Neural cell (in vitro differentiated cells): ENCODE data around the gene TMEM61. TPM values are rescaled to one million over a fixed set of nuclear protein-coding genes. Genes with fewer than 3 reads are reported as not detected.

Experiments
- H2AFZ ChIP-seq: fragments of 200-600, 300-800 bp; sonication (generic), shearing (Covaris generic); 2 replicates; pipeline ENCODE4 v1.6.0; 2014; ENCODE audit warnings: low read depth, mild to moderate bottlenecking, antibody characterized with exemption, low read length, moderate library complexity
- H3F3A ChIP-seq: fragments of 200-600 bp; shearing (Covaris generic); 2 replicates; pipeline ENCODE4 v1.6.1; 2016; ENCODE audit warnings: mild to moderate bottlenecking, moderate library complexity, mixed read lengths, antibody characterized with exemption, low read length; ENCODE audit not compliant: insufficient read depth, poor library complexity, severe bottlenecking
- H3K27ac ChIP-seq: fragments of 200-600, 300-800 bp; sonication (generic), shearing (Covaris generic); 2 replicates; pipeline ENCODE4 v1.5.1; 2014; ENCODE audit warnings: mild to moderate bottlenecking, low read length, moderate library complexity
- H3K27me3 ChIP-seq: fragments of 300-800, 200-600 bp; sonication (generic), shearing (Covaris generic); 2 replicates; pipeline ENCODE4 v1.6.0; 2014; ENCODE audit warnings: mild to moderate bottlenecking, low read depth, low read length, moderate library complexity; ENCODE audit not compliant: insufficient read depth
- H3K36me3 ChIP-seq: fragments of 300-800, 200-600 bp; sonication (generic), shearing (Covaris generic); 2 replicates; pipeline ENCODE4 v1.5.1; 2014; ENCODE audit warnings: mild to moderate bottlenecking, antibody characterized with exemption, low read length, moderate library complexity; ENCODE audit not compliant: insufficient read depth
- H3K4me2 ChIP-seq: fragments of 300-800, 200-600 bp; sonication (generic), shearing (Covaris generic); 2 replicates; pipeline ENCODE4 v1.6.0; 2014; ENCODE audit warnings: mild to moderate bottlenecking, low read length
- H3K4me3 ChIP-seq: fragments of 300-800, 200-600 bp; sonication (generic), shearing (Covaris generic); 2 replicates; pipeline ENCODE4 v1.5.1; 2014; ENCODE audit warnings: mild to moderate bottlenecking, low read length, moderate library complexity
- H3K79me2 ChIP-seq: fragments of 200-600 bp; shearing (Covaris generic); replicated peaks from 2 replicates; pipeline ENCODE4 v1.6.0; 2014; ENCODE audit warnings: mild to moderate bottlenecking, low read length, moderate library complexity; ENCODE audit not compliant: insufficient read depth
- H3K9ac ChIP-seq: fragments of 300-800, 200-600 bp; sonication (generic), shearing (Covaris generic); 2 replicates; pipeline ENCODE4 v1.6.1; 2016; ENCODE audit warnings: mild to moderate bottlenecking, low read length, mixed read lengths
- H3K9me2 ChIP-seq: fragments of 200-600 bp; shearing (Covaris generic); 2 replicates; pipeline ENCODE4 v1.6.1; 2016; ENCODE audit warnings: mild to moderate bottlenecking, low read length, mixed read lengths; ENCODE audit not compliant: insufficient read depth
- H3K9me3 ChIP-seq: fragments of 200-600, 300-800 bp; sonication (generic), shearing (Covaris generic); 2 replicates; pipeline ENCODE4 v1.6.1; 2016; ENCODE audit warnings: mild to moderate bottlenecking, mixed run types, low read length, moderate library complexity, mixed read lengths
- H4K20me1 ChIP-seq: fragments of 200-600 bp; shearing (Covaris generic); 2 replicates; pipeline ENCODE4 v1.6.1; 2016; ENCODE audit warnings: mild to moderate bottlenecking, mixed run types; ENCODE audit not compliant: insufficient read depth
- CTCF ChIP-seq: fragments of 450-650 bp; IDR thresholded peaks from 2 replicates; pipeline ENCODE4 v1.5.1; 2014; ENCODE audit warnings: antibody characterized with exemption, mild to moderate bottlenecking, moderate library complexity; ENCODE audit not compliant: poor library complexity, severe bottlenecking
- EP300 ChIP-seq: fragments of 450-650 bp; conservative IDR thresholded peaks from 2 replicates; pipeline ENCODE4 v1.6.1; 2014; ENCODE audit warnings: antibody characterized with exemption, mild to moderate bottlenecking, moderate library complexity; ENCODE audit not compliant: poor library complexity, severe bottlenecking
- EZH2 ChIP-seq: fragments of 200-600, 300-800 bp; shearing (Covaris generic), sonication (generic); IDR thresholded peaks from 2 replicates; pipeline ENCODE4 v1.6.1; 2014; ENCODE audit warnings: antibody characterized with exemption, low read length, borderline replicate concordance, mild to moderate bottlenecking; ENCODE audit not compliant: insufficient read depth, poor library complexity, severe bottlenecking
- MXI1 ChIP-seq: fragments of 450-650 bp; conservative IDR thresholded peaks from 2 replicates; pipeline ENCODE4 v1.6.1; 2014; ENCODE audit warnings: antibody characterized with exemption, mild to moderate bottlenecking; ENCODE audit not compliant: poor library complexity, severe bottlenecking
- POLR2AphosphoS5 ChIP-seq: IDR thresholded peaks from 2 replicates; pipeline ENCODE4 v1.6.1; 2012
- RAD21 ChIP-seq: fragments of 450-650 bp; conservative IDR thresholded peaks from 2 replicates; pipeline ENCODE4 v1.6.1; 2014; ENCODE audit warnings: antibody characterized with exemption, mild to moderate bottlenecking, moderate library complexity
- REST ChIP-seq: IDR thresholded peaks from 2 replicates; pipeline ENCODE4 v1.6.1; 2012; ENCODE audit warnings: borderline replicate concordance
- SMC3 ChIP-seq: fragments of 450-650 bp; conservative IDR thresholded peaks from 2 replicates; pipeline ENCODE4 v1.6.1; 2014; ENCODE audit warnings: antibody characterized with exemption, mild to moderate bottlenecking, moderate library complexity; ENCODE audit not compliant: poor library complexity
- TAF1 ChIP-seq: IDR thresholded peaks from 2 replicates; pipeline ENCODE4 v1.6.1; 2012; ENCODE audit warnings: low read depth
- polyA plus RNA-seq: library from polyadenylated mRNA; depleted of rRNA; stranded (reverse); fragments of >200 nt; gene quantifications from 2 replicates; pipeline ENCODE4 v1.2.3, GENCODE V29; 2014

Gene TMEM61
- polyA plus RNA-seq, 1 donor from 2014 or later: not detected

DNA sequence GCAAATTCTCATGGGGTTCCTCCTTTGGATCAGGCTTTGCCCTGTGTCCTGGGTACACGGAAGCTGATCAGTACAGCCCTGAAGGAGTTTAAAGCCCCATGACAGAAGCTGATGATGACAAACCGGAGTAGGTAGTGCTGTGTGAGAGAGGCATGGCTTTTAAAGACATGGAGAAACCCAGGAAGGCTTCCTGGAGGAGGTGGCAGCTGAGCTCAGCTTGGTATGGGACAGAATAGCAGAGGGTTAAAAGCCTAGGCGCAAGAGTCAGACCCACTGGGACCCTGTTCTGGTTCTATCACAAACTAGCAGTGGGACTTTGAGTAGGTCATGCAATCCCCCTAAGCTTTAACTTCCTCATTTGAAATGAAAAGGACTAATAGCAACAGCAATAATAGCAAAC lies 6.1 kb downstream of the TMEM61 start (continued):
- TF ChIP-seq EZH2: no peak
- no peak for TF ChIP-seq RAD21

- H3K36me3 ChIP-seq: no peaks in the 10 kb centered on the region
- H3K4me3 ChIP-seq: no peak overlapping the region
- H4K20me1 ChIP-seq: no peaks in the 10 kb centered on the region
- no peaks in the 10 kb centered on the region for H3F3A ChIP-seq
- H2AFZ ChIP-seq: no peak overlapping the region
- no peak overlapping the region for H3K4me2 ChIP-seq
- no peaks in the 10 kb centered on the region for H3K9me2 ChIP-seq
- no peaks in the 10 kb centered on the region for H3K79me2 ChIP-seq
- H3K27ac ChIP-seq: no peak overlapping the region
- H3K9ac ChIP-seq: no peak overlapping the region
- no peaks in the 10 kb centered on the region for H3K9me3 ChIP-seq
- TF ChIP-seq RAD21 (no peak), EP300 (no peak), MXI1 (no peak), SMC3 (no peak), POLR2AphosphoS5 (no peak), EZH2 (no peak), CTCF (no peak), REST (no peak), TAF1 (no peak)
- H3K27me3 ChIP-seq: no peaks in the 10 kb centered on the region
Measured at GRCh38 chr1:54987427-54987826, 7.0 kb downstream of the TMEM61 start.

DNA sequence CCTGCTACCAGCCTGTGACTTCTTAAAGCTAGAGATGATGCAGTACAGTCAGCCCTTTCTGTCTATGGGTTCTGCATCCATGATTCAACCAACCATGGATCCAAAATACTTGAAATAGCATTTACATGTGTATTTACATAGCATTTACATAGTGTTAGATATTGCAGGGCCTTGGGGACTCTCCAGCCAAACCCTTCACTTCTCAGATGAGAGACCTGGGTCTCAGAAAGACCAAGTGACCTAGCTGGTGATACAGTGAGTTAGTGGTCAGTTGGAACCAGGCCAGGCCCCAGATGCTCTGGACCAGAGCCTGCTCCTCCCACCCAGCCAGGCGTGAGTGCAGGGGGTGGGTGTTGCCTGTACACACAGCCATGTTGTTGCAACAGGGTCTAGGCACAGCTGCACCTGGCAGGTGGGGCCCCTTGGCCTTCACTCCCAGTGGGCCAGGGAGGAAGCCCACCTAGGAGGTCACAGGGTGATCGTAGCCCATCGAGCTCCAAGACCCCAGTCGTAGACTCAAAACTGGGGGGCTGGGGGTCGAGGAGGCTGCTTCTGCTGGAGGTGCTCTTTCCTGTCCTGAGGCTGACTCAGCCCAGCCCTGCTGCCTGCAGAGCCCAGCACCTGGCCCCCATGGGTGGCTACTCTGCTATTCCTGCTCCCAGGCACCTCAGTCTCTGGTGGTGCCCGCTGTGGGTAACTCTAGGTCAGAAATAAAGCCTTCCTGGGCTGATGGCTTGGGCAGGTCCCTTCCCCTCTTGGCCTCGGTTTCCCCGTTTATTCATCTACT lies 7.7 kb downstream of the TMEM61 start:
- no peaks in the 10 kb centered on the region for H4K20me1 ChIP-seq
- no peaks in the 10 kb centered on the region for H3F3A ChIP-seq
- H3K9ac ChIP-seq: no peak overlapping the region
- H3K4me3 ChIP-seq: no peak overlapping the region
- H3K9me2 ChIP-seq: no peaks in the 10 kb centered on the region
- no peaks in the 10 kb centered on the region for H3K9me3 ChIP-seq
- no peak overlapping the region for H2AFZ ChIP-seq
- H3K36me3 ChIP-seq: no peaks in the 10 kb centered on the region
- no peak overlapping the region for H3K27ac ChIP-seq
- no peaks in the 10 kb centered on the region for H3K79me2 ChIP-seq
- no peak overlapping the region for H3K4me2 ChIP-seq
- TF ChIP-seq RAD21 (no peak), MXI1 (no peak), CTCF (no peak), EZH2 (no peak), TAF1 (no peak), REST (no peak)
- H3K27me3 ChIP-seq: no peaks in the 10 kb centered on the region
